Activated CD8-positive, alpha-beta T cell treated with anti-CD3 and anti-CD28 coated beads for 36 hours (primary cell): ENCODE measurements around the gene PIK3R4. TPM values are rescaled to one million over a fixed set of nuclear protein-coding genes. Genes with fewer than 3 reads are reported as not detected.

Source experiments
- ATAC-seq: fragments of 200-7000 bp; cut with Tn5 transposase; one replicate; pipeline ENCODE4 v1.10.0; 2021; ENCODE audit warnings: mild to moderate bottlenecking, moderate library complexity
- CTCF ChIA-PET: fragments of 350-600 bp; sonication (Branson Sonifier 250); formaldehyde crosslinking; loops from one replicate; lab custom pipeline; 2021; ENCODE audit warnings: antibody characterized with exemption; lab: Charles Lee
- POLR2A ChIA-PET: fragments of 350-600 bp; sonication (Branson Sonifier 250); formaldehyde crosslinking; loops from one replicate; lab custom pipeline; 2021; ENCODE audit warnings: antibody characterized with exemption; lab: Charles Lee
- DNase-seq: peaks from one replicate; pipeline ENCODE4 v3.0.0-alpha.2; 2020
- H3K27ac Mint-ChIP-seq: one replicate; pipeline ENCODE4 v1.8.0; 2021; ENCODE audit warnings: mild to moderate bottlenecking, mixed read lengths
- H3K27me3 Mint-ChIP-seq: one replicate; pipeline ENCODE4 v1.8.0; 2021; ENCODE audit warnings: mixed read lengths
- H3K36me3 Mint-ChIP-seq: one replicate; pipeline ENCODE4 v1.8.0; 2021; ENCODE audit warnings: low read depth, mixed read lengths
- H3K4me1 Mint-ChIP-seq: one replicate; pipeline ENCODE4 v1.8.0; 2021; ENCODE audit warnings: low read depth, mixed read lengths
- H3K4me3 Mint-ChIP-seq: one replicate; pipeline ENCODE4 v1.8.0; 2021; ENCODE audit warnings: mild to moderate bottlenecking, moderate library complexity, mixed read lengths
- H3K9me3 Mint-ChIP-seq: one replicate; pipeline ENCODE4 v1.8.0; 2021; ENCODE audit warnings: mixed read lengths
- CTCF ChIP-seq: fragments of 200-600 bp; IDR thresholded peaks from one replicate; pipeline ENCODE4 v1.8.0; 2022; ENCODE audit warnings: antibody characterized with exemption, mild to moderate bottlenecking
- intact Hi-C: fragments of 100-400 bp; cut with micrococcal nuclease; formaldehyde crosslinking; loops from one replicate; pipeline ENCODE4 v1.10.0; 2022
- total RNA-seq, 2 experiments: library from RNA; stranded (reverse); gene quantifications; one replicate each; pipeline ENCODE4 v1.2.3, GENCODE V29; 2021

The PIK3R4 gene
- total RNA-seq, 2 experiments from 2014 or later, result 27.4 to 28.4 TPM

DNA sequence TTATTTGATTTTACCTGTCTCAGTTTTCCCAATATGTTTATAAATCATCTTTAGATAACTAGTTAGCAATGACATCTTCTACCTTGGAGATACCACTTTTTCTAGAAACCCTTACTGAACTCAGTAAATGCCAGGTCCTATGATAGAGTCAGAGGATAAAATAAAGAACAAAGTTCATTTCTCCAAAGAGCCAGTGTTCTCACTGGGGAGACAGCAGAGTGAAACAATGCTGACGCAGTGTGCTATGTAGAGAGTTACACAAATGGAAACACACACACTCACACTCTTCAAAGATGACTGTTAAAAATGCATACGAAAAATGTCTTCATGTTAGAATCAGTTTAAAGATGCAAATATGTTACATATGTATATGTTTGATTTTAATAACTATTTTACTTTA lies 111.3 kb downstream of the PIK3R4 start:
- no peak overlapping the region for H3K27ac Mint-ChIP-seq
- H3K36me3 Mint-ChIP-seq, result no peaks in the 10 kb centered on the region

More for the DNA sequence above, 111.3 kb downstream of the PIK3R4 start:
- no peaks in the 10 kb centered on the region for H3K4me1 Mint-ChIP-seq
- POLR2A ChIA-PET, result no interaction called here
- peaks cover 1% of the 10 kb centered on the region for H3K27me3 Mint-ChIP-seq
- intact Hi-C loops, result no loop called here
- no peak for TF ChIP-seq CTCF
- DNase-seq (no peak), ATAC-seq (no peak)
- H3K9me3 Mint-ChIP-seq, result no peaks in the 10 kb centered on the region
- H3K4me3 Mint-ChIP-seq, result no peak overlapping the region
- CTCF ChIA-PET, result no interaction called here

Other genes with a start within 250 kb of the PIK3R4 start
- not detected for gene COL6A6, start 229.7 kb downstream of the PIK3R4 start, total RNA-seq
- 10 to 100 TPM; 46.4 to 46.8 TPM for gene ATP2C1, start 147.3 kb upstream of the PIK3R4 start, total RNA-seq